ENCODE data around the gene GGN.
"Not testable (repeated sequence)": the region's sequence is repeated elsewhere in the genome, so short reads cannot be mapped to it uniquely, and the experiment has no call there.

GGN gene, protein sequence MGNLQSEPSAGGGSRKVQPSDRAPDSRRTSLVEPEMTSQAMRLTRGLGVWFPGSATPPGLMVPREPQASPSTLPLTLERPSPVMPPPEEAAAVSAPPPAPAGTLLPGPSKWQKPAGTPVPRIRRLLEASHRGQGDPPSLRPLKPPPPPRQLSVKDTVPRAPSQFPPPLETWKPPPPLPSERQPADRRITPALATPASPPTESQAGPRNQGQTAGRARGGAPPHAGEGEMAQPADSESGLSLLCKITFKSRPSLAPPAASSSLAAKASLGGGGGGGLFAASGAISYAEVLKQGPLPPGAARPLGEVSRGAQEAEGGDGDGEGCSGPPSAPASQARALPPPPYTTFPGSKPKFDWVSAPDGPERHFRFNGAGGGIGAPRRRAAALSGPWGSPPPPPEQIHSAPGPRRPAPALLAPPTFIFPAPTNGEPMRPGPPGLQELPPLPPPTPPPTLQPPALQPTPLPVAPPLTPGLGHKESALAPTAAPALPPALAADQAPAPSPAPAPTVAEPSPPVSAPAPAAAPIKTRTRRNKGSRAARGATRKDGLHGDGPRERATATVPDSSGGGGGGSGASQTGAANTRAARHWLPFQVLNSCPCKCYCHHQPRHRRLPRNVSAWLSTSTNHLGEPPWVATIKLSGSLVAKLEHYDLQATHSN

DNA sequence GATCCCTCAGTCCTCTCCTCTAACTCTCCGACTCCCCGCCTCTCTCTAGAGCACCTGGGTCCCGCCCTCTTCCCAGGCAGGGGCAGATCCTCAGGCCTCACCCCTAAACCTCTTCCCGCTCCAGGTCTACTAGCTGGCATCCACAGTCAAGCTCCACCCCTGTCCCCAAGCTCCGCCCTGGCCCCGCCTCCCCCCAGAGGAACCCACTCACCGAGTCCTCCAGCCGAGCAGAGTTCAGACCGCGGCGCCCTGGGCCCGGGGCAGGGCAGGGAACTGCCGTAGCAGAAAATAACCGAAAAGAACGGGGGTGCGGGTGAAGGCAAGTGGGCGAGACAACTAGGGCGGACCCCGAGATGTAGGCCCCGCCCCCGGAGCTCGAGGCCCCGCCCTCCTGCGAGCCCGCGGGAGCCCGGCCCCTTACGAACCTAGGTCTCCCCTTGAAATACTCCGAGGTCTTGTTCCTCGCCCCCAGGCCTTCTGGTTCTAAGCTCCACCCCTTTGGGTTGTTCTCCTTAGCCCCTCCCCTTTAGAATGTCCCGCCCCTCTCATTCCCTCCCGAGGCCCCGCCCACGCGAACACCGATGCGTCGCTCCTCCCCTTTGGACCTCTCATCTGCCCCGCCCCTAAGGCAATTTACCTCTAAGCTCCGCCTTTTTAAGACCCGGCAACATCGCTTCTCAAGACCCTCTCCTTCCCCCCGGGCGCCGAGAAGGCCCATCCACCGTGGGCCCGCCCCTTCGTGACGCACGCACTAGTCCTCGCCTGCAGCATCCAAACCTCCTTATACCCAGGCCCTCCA lies at the start of gene GGN:
Gene GGN, minus strand, starts transcription at position 485 of the 799 bp plus-strand sequence. CDS start 773 bp downstream, outside the sequence.
- peak; percentile 31 to 65 for DNase-seq

DNA sequence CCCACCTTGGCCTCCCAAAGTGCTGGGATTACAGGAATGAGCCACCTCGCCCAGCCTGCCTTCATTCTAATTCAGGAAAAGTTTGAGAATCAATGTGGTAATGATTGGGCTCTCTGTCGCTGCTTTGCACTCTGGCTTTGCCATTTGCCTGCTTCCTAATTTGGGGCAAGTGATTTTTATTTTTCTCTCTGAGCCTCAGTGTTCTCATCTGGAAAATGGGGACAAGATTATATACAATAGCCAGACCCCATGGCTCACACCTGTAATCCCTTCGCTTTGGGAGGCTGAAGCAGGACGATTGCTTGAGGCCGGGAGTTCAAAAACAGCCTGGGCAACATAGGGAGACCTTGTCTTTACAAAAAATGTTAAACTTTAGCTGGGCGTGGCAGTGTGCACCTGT lies 49.5 kb upstream of the GGN start:
- no peak for DNase-seq

DNA sequence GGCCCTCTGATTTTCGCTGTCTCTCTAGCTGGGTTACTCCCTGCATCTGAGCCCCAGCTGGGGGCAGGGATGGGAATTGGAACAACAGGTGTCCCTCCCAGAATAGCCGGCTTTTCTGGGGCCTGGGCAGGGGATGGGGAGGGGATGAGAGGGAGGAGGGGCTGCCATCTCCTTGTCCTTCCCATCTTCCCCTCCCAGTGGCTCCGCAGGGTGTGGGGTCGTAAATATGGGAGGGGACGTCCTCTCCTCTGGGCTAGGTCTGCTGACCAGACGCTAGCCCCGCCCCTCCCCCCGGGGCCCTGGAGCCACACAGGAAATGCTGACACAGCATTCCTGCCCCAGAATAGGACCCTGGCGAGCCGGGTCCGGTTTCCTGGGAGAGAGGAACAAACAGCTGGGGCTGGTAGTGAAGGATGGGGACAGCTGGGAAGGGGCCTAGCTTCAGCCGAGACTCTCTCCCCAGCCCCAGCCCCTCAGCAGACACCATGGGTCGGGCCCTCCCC lies 46.8 kb upstream of the GGN start:
- DNase-seq, result no peak

DNA sequence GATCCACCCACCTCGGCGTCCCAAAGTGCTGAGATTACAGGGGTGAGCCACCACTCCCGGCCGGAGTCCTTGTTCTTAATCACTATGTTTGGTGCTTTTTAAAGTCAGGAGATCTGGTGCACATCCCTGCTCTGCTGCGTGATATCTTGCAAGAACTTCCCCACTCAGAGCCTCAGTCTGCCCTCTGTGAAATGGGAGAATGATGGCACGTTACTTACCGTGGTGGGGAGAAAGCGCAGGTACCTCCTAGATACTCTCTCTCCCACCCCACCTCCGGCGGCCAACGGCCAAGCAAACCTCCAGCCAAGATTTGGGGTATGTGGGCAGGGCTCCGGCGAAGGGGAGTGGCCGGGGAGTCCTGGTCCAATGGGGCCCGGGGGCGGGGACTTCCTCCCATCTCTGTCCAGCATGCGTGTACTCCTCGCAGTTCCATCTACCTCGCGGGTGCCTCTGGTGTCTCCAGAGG lies 45.5 kb upstream of the GGN start, which contains the start of gene RYR1:
Gene RYR1, plus strand, starts transcription at position 424 of the 466 bp plus-strand sequence. CDS start 139 bp downstream, outside the sequence.
- peak in 1 of 2 donors; percentile 11 for DNase-seq

DNA sequence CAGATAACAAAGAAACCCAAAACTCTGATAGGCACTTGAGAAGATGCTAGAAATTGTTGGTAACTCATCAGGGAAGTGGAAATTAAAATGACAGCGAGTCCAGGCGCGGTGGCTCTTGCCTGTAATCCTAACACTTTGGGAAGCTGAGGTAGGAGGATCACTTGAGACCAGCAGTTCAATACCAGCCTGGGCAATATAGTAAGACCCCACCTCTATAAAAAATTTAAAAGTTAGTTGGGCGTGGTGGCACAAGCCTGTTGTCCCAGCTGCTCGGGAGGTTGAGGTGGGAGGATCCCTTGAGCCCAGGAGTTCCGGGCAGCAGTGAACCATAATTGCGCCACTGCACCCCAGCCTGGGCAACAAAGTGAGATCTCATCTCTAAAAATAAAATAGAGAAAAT lies 43.1 kb upstream of the GGN start:
- DNase-seq, result no peak

DNA sequence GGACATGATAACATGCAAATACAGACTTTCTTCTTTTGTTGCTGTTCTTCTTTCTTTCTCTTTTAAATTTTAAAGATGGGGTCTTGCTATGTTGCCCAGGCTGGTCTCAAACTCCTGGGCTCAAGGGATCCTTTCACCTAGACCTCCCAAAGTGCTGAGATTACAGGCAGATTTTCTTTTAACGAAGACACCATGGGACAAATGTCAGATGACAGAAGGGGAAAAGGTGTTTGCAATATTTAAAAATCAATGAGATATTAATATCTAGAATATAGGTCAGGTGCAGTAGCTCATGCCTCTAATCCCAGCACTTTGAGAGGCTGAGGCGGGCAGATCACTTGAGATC lies 42.0 kb upstream of the GGN start:
- no peak for DNase-seq

DNA sequence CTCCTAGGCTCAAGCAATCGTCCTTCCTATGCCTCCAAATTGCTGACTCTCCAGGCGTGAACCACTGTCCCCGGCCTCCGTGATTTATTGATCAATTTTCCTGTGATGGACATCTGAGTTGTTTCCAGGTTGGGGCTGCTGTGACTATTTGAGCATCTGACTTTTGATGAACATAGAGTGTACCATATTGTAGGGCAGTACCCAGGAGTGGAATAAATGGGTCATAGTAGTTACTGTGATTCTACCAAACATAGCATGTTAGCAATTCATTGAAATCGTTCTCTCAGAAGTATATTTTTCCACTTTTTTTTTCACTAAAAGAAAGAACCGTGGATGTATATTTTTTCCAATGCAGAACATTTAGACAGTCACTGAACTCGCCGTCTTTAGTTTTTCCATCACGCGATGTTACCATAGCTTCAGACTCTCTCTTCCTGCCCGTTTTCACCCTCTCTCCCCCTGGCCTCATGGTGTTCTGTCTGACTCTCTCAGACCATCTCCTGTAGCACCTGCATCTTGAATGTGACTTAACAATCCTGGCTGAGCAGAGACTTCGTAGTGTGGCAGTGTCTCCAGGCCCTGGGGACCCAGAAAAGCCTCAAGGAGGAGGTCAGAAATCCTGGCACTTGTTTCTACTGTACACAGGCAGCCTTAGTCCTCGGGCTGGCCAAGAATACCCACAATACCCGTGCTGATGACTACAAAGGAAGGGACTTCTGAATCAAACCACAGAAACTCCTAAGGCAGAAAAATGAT lies 41.4 kb upstream of the GGN start:
- no peak for DNase-seq

DNA sequence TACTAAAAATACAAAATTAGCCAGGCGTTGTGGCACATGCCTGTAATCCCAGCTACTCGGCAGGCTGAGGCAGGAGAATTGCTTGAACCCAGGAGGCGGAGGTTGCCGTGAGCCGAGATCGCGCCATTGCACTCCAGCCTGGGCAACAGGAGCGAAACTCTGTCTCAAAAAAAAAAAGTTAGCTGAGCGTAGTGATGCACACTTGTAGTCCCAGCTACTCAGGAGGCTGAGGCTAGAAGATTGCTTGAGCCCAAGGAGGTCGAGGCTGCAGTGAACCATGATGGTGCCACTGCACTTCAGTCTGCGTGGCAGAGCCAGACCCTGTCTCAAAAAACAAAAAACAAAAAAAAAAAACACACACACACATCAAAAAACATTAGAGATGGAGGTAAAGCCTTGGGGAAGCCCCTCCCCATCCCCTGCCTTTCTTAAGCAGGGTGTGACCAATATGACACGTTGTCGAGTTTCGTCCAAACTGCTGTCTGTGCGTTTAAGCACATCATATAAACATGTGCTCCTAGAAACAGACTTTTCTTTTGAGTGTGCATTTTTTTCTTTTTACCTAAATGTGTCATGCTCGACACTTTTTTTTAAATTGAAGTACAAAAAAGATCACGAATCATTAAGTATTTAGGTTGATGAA lies 39.3 kb upstream of the GGN start:
- DNase-seq, result not testable (repeated sequence)

DNA sequence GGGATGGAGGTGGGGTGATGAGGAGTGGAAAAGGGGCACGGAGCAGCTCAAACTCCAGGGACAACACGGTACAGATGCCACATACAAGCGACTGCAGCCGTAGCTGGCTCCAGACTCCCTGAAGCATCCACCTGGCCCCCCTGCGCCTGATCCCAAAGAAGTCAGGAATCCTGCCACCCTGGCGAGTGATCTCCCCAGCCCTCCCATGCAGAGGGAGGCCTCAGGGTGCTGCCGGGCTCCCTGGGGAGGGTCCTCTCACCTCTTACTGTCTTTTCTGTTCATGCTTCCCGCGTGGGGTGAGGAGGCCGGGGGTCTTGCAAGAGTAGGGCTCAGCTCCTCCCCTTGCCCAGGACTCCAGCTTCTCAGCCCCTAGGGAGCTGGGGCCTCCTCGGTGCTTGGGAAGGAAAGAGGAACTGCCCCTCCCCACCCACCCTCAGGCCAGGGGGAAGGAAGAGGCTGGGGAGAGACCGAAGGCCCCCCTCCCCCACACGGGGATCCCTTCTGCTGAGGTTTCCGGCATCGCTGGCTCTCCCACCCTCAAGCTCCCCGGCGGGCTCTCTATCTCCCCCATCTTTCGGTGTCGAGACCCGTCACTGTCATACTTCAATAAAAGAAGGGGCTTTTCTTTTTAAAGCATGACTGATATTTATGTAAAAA lies 38.1 kb upstream of the GGN start, which contains the start of gene RASGRP4:
Gene RASGRP4, minus strand, starts transcription at position 410 of the 657 bp plus-strand sequence. Its CDS starts 128 bp downstream, at position 282.
- DNase-seq, result peak; percentile 46 to 87

DNA sequence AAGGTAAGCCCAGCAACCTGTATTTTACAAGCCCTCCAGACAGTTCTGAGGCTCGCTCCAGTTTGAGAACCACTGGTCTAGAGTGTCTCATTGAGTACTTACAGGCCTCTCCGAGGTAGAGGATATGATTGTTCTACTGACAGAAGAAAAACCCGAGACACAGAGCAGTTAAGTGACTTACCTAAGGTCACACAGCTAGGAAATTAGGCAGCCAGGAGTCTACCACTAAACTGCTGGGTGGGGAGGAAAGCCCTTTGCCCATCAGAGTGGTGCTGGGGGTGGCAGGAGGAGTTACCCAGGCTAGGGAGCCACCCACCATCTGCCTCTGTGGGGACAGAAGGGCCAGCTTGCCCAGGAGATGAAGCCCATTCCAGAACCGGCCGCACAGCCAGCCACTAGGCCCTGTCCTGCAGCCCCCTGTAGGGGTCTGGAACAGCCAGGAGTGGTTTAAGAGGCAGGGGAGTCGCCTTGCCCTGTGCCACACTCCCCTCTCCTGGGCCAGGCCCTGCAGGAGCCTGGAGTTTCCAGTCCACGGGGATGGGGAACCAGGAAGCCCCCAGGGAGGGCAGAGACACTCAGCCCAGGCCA lies 37.5 kb upstream of the GGN start:
- DNase-seq, result no peak

DNA sequence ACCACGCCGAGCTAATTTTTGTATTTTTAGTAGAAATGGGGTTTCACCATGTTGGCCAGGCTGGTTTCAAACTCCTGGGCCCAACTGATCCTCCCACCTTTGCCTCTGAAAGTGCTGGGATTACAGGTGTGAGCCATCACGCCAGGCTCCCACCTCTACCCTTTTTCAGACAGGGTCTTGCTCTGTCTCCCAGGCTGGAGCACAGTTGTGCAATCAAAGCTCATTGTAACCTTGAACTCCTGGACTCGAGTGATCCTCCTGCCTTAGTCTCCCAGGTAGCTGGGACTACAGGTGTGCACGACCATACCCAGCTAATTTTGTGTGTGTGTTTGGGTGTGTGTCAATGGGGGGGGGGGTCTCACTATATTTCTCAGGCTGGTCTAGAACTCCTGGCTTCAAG lies 36.4 kb upstream of the GGN start:
- DNase-seq, result no peak

DNA sequence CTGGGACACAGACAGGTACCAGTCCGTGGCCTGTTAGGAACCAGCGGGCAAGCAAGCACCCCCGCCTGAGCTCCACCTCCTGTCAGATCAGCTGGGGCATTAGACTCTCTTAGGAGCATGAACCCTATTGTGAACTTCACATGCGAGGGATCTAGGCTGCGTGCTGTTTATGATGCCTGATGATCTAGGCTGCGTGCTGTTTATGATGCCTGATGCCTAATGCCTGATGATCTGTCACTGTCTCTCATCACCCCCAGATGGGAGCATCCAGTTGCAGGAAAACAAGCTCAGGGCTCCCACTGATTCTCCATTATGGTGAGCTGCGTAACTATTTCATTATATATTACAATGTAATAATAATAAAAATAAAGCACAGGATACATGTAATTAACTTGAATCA lies 34.6 kb upstream of the GGN start:
- DNase-seq, result no peak

DNA sequence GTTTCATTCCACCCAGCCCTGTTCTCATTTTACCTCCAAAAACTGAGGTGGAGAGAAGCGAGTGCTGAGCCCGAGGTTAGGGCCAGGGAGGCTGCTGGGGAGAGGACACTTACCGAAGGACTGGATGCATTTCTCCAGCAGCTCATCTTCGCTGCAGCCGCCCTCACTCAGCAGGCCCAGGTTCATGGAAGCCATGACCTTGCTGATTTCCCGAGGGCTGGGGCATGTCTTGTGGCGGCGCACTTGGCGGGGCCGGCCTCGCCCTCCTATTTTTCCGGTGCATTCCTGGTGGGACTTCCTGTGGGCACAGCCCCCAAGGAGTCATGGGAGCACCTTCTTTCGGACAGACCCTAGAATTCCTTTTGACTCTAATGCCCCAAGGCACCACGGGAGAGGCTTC lies 34.0 kb upstream of the GGN start:
- no peak for DNase-seq

DNA sequence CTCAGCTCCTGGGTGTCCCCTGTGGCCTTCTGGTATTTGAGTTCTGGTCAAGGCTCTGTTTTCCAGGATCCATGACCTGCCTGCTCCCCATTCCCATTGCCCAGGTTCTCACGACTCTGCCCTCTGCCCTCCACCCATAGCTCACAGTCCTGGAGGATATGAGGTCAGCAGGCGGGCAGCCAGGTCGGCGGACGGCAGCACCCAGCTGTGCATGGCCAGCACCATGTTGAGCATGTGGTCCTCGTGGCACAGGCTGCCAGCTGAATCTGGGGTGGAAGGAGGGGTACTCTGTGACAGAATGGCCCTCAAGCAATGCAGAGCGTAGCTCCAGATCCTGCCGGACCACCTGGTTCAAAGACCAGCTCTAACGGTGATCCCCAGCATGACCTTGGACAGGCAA lies 33.1 kb upstream of the GGN start:
- no peak for DNase-seq

DNA sequence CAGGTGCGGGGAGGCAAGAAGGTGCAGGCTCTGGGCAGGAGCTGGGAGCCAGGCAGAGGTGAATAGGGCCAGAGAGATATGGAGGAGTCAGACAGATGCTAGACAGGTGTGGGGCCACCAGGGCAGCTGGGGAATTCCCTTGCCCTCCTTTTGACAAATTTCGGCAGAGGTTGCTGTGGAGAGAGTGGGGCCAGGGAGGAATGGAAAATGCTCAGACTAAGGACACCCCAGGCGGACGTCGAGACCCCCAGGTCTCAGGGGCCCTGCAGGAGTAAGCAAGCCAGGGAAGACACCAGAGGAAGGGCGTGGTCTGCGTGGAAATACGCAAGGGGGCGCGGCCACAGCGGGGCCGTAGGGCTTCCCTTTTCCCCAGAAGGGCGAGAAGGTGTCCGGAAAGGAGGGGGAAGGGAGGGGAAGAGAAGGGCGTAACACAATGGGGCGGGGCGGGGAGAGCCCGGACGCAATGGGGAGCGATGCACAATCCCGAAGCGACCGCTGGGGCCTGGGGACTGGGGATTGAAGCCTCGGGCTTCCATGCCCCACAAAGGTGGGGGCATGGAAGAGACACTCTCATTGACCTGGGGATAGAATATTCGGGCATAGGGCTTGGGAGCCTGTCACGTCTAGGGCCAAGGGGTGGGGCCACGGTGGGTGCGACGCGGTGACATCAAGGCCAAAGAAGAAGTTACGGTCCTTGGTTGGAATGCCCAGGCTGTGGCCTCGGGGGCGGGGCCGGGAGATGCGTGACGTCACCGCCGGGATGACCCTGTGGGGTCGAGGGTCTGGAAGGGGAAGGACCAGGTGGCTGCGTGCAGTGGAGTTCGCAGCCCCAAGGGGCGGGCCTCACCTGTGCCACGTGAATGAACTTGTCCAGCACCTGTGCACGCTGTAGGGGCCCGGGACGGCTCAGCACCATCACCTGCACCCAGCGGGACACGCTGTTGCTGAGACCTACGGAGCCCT lies 30.0 kb upstream of the GGN start:
- peak; percentile 32 to 67 for DNase-seq

DNA sequence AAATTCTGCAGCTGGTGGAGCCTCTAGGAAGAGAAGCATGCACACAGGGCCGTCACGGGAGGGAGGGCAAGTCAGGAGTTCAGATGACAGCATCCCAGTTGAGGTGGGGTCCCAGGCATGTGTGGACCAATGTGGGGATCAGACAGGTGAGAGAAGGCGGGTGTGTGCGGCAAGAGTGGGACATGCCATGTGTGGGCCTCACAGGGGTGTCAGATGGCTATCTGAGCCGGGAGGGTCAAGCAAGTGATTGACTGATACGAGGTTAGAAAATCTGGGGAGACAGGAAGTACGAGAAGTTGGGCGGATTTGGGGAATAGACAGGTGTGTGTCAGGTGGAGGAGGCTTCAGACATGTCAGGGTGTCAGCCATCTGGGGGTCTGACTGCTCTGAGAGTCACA lies 29.3 kb upstream of the GGN start:
- DNase-seq, result no peak

DNA sequence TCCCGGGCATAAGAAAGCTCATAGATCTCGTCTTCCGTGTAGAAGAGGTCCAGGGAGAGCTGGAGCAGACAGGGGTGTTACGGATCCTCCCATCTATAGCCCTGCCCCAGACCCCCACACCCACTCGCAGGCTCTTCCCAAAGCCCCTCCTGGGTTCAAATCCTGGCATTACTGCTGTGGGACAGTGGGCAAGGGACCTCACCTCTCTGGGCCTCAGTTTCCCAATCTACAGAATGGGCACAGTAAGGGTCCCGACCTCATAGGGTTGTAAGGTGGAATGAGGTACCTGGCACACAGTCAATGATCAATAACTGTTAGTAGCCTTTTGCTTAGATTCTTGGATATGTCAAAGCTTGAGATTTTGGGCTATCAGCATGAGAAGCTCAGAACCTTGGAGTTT lies 25.6 kb upstream of the GGN start:
- no peak for DNase-seq

DNA sequence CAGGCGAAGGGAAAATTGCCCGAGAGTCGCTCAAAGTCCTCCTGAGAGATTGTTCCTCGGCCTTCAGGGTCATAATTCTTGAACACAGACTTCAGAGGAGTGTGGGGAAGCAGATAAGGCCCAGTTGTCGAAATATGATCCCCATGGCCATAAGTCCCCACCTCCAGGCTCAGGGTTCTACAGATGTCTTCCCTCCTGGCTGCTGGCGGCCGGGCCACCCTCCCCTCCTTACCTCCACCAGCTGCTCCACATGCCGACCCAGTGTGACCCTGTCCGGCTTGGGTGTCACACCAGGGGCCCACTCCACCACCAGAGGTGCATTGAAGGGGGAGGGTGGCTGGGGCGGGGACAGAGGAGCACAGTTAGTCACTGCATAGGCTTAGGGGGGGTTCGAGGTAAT lies 25.1 kb upstream of the GGN start:
- DNase-seq, result no peak

DNA sequence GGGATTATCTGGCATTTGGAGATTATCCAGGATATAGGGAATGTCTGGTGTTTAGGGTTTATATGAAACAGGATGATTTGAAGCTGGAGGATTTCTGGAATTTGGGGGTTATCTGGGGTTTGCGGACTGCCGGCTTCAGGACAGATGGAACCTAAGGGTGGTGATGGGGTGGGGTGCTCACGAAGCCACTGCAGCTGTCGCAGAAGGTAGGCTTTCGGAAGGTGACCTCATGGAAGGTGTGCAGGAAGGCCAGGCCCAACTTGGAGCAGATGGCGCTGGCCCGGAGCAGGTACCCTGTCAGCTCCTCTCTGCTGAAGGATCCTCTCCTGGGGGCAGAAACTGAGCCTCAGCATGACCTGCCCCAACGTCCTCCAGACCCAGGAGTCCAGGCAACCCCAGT lies 24.7 kb upstream of the GGN start:
- DNase-seq, result no peak

DNA sequence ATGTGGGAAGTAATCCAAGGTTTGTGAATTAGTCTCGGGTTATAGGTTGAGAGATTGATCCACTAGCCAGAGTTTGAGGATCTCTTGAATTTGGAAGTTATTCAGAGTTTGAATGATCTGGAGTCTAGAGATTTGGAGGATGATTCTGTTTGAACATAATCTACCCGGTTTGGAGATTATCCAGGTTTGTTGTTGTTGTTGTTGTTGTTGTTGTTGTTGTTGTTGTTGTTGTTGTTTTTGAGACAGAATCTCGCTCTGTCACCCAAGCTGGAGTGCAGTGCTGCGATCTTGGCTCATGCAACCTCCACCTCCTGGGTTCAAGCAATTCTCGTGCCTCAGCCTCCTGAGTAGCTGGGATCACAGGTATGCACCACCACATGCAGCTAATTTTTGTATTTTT lies 24.1 kb upstream of the GGN start:
- DNase-seq, result not testable (repeated sequence)

Measured in bone marrow (tissue), 2 donors.